WTC11 (cell line): ENCODE measurements around the gene PLA1A.

Source experiments
- AFF4 ChIP-seq: sonication (generic); formaldehyde crosslinking; IDR thresholded peaks from 2 replicates; pipeline ENCODE4 v1.8.1; 2023; ENCODE audit warnings: mild to moderate bottlenecking, missing genetic modification reagents, borderline replicate concordance
- ETV6 ChIP-seq: sonication (generic); formaldehyde crosslinking; IDR thresholded peaks from 2 replicates; pipeline ENCODE4 v1.8.1; 2022; ENCODE audit warnings: mild to moderate bottlenecking, missing genetic modification reagents
- PRRX2 ChIP-seq: fragments of 250-450 bp; sonication (Bioruptor Pico); IDR thresholded peaks from 2 replicates; pipeline ENCODE4 v1.8.0; 2021; ENCODE audit warnings: mild to moderate bottlenecking
- TEAD1 ChIP-seq: sonication (generic); formaldehyde crosslinking; IDR thresholded peaks from 2 replicates; pipeline ENCODE4 v1.8.0; 2022; ENCODE audit warnings: mild to moderate bottlenecking, missing genetic modification reagents
- TP53 ChIP-seq: sonication (generic); formaldehyde crosslinking; IDR thresholded peaks from 2 replicates; pipeline ENCODE4 v1.8.1; 2023; ENCODE audit warnings: mild to moderate bottlenecking, missing genetic modification reagents
- TF ChIP-seq, protein P1 (sequence below): fragments of 200-600 bp; IDR thresholded peaks from 2 replicates; pipeline ENCODE4 v1.8.0; 2022; ENCODE audit warnings: antibody characterized with exemption

GRCh38 chr3:119635719-119636118 lies 38.0 kb downstream of the PLA1A start:
- TF ChIP-seq, protein P1, sequence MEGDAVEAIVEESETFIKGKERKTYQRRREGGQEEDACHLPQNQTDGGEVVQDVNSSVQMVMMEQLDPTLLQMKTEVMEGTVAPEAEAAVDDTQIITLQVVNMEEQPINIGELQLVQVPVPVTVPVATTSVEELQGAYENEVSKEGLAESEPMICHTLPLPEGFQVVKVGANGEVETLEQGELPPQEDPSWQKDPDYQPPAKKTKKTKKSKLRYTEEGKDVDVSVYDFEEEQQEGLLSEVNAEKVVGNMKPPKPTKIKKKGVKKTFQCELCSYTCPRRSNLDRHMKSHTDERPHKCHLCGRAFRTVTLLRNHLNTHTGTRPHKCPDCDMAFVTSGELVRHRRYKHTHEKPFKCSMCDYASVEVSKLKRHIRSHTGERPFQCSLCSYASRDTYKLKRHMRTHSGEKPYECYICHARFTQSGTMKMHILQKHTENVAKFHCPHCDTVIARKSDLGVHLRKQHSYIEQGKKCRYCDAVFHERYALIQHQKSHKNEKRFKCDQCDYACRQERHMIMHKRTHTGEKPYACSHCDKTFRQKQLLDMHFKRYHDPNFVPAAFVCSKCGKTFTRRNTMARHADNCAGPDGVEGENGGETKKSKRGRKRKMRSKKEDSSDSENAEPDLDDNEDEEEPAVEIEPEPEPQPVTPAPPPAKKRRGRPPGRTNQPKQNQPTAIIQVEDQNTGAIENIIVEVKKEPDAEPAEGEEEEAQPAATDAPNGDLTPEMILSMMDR = no peak
- no peak for TF ChIP-seq ETV6
- no peak for TF ChIP-seq TEAD1 (CRISPR knock-in tag)
- no peak for TF ChIP-seq AFF4 (CRISPR knock-in tag)
- TF ChIP-seq PRRX2 (CRISPR knock-in tag) = no peak
- TF ChIP-seq TP53 (CRISPR knock-in tag) = no peak
